Psoas muscle (tissue), 8 donors: ENCODE measurements around the gene SPATA18. TPM values are rescaled to one million over a fixed set of nuclear protein-coding genes. Genes with fewer than 3 reads are reported as not detected.

Experiments
- ATAC-seq, 4 donors: fragments of 200-7000 bp; cut with Tn5 transposase; one replicate each; pipeline ENCODE4 v1.9.1; 2020; ENCODE audit warnings: moderate library complexity in 3 of 4, mild to moderate bottlenecking in 2 of 4
- DNase-seq, 2 donors: peaks; one replicate each; pipeline ENCODE4 v3.0.0-alpha.2; 2020
- H3K27ac ChIP-seq: fragments of 200-600 bp; one replicate; pipeline ENCODE4 v1.8.0; 2022
- H3K27me3 ChIP-seq, 3 donors: fragments of 200-600 bp in 1 of 3; one replicate each; pipeline versions ENCODE4 v1.6.1 to v1.8.0; 2013 to 2022; ENCODE audit warnings: low read length in 2 of 3, mild to moderate bottlenecking in 2 of 3, moderate library complexity in 1 of 3; ENCODE audit not compliant: insufficient read depth in 3 of 3
- H3K36me3 ChIP-seq, 2 donors: fragments of 200-600 bp in 1 of 2; one replicate each; pipeline versions ENCODE4 v1.6.1 to v1.8.0; 2013 to 2022; ENCODE audit warnings: low read depth in 1 of 2, mild to moderate bottlenecking in 1 of 2, moderate library complexity in 1 of 2; ENCODE audit not compliant: insufficient read depth in 1 of 2
- H3K4me1 ChIP-seq: fragments of 200-600 bp; one replicate; pipeline ENCODE4 v1.8.0; 2022
- H3K4me3 ChIP-seq: fragments of 200-600 bp; one replicate; pipeline ENCODE4 v1.8.0; 2022; ENCODE audit warnings: mild to moderate bottlenecking
- H3K9me3 ChIP-seq: fragments of 200-600 bp; one replicate; pipeline ENCODE4 v1.8.0; 2022
- CTCF ChIP-seq: fragments of 200-600 bp; IDR thresholded peaks from one replicate; pipeline ENCODE4 v1.8.0; 2022; ENCODE audit warnings: antibody characterized with exemption
- WGBS, 3 donors: extraction: QIAGEN DNeasy Blood & Tissue Kit; methylation state at CpG; one replicate each; pipeline versions ENCODE4 v1.1.6 to v1.1.7; 2013; 5-methylcytosine and 5-hydroxymethylcytosine counted together
- intact Hi-C, 2 donors: fragments of 100-400 bp; cut with DNase I; formaldehyde crosslinking; loops; one replicate each; pipeline versions ENCODE4 v1.11.0 to v1.14.2; 2022
- polyA plus RNA-seq, 3 donors: library from polyadenylated mRNA; stranded (reverse); fragments of 200-250 nt; gene quantifications; one replicate each; pipeline ENCODE4 v1.2.3, GENCODE V29; 2013
- total RNA-seq, 4 donors: library from RNA; stranded (reverse); fragmentation: NEBNext Ultra II Directional in 2 of 4; extraction: Animal tissue kit (Norgen Biotek cat#: 25700) in 2 of 4; gene quantifications; one replicate each; pipeline versions ENCODE4 v1.2.1 to v1.2.4, GENCODE V29; 2021 to 2023
- donor health status: healthy with polysubstance abuse.
- donor health status: DM: no; HTN: no; CAD: no; lungs with moderate emphysema.
- donor health status: Bipolar disorder and iron deficiency.
- donor health status: healthy.
- donor health status: DM: yes; HTN: yes; CAD: no.
- donor health status: DM: no; HTN: no; CAD: no.
- donor health status: DM: no; HTN: no; CAD: no.
- donor health status: DM: yes; HTN: yes; CAD: no.

Gene SPATA18
- total and polyA plus RNA-seq, 7 donors = 0.14 to 2.5 (median 0.88) TPM

- 94 to 96% (median 94%) methylated on average over 1 of the region's 1 CpG for WGBS, 3 donors
- no peak for TF ChIP-seq CTCF
These were observed 47.5 kb downstream of the SPATA18 start for GRCh38 chr4:52098618-52099017.

GRCh38 chr4:52099860-52100461 is 48.9 kb downstream of the SPATA18 start:
- DNase-seq (no peak), ATAC-seq (peak in 1 of 4 donors; percentile 52)
- Histone ChIP-seq H3K9me3 (no peaks in the 10 kb centered on the region), H3K4me3 (no peak overlapping the region), H3K4me1 (no peaks in the 10 kb centered on the region), H3K27ac (no peak overlapping the region), H3K27me3 (no peaks in the 10 kb centered on the region), H3K36me3 (no peaks in the 10 kb centered on the region)
- TF ChIP-seq CTCF = no peak
- WGBS, 3 donors = 16 to 49% (median 33%) methylated on average over 2 of the region's 2 CpGs
- intact Hi-C loops = no loop called here

More at GRCh38 chr4:52098618-52099017, 47.5 kb downstream of the SPATA18 start:
- H3K4me3 ChIP-seq = no peak overlapping the region
- no peak for ATAC-seq
- H3K27ac ChIP-seq = no peak overlapping the region
- intact Hi-C loops = no loop called here
- H3K27me3 ChIP-seq = no peaks in the 10 kb centered on the region
- H3K4me1 ChIP-seq = no peaks in the 10 kb centered on the region
- DNase-seq = no peak
- H3K36me3 ChIP-seq = no peaks in the 10 kb centered on the region
- H3K9me3 ChIP-seq = no peaks in the 10 kb centered on the region

- Histone ChIP-seq H3K4me1 (peaks cover 12% of the 10 kb centered on the region), H3K27ac (no peak overlapping the region), H3K4me3 (no peak overlapping the region), H3K36me3 (no peaks in the 10 kb centered on the region), H3K27me3 (no peaks in the 10 kb centered on the region), H3K9me3 (no peaks in the 10 kb centered on the region)
- intact Hi-C loops = no loop called here
- no peak for TF ChIP-seq CTCF
- ATAC-seq (no peak), DNase-seq (no peak)
These were observed 51.5 kb downstream of the SPATA18 start for GRCh38 chr4:52102587-52102986.

- no peak overlapping the region for H3K27ac ChIP-seq
- DNase-seq (no peak), ATAC-seq (no peak)
- 33 to 63% (median 39%) methylated on average over 1 of the region's 1 CpG for WGBS, 3 donors
- intact Hi-C loops = no loop called here
- no peaks in the 10 kb centered on the region for H3K36me3 ChIP-seq
- H3K4me1 ChIP-seq = peaks cover 12% of the 10 kb centered on the region
- TF ChIP-seq CTCF = peak; percentile 33
- H3K4me3 ChIP-seq = no peak overlapping the region
- H3K9me3 ChIP-seq = no peaks in the 10 kb centered on the region
- no peaks in the 10 kb centered on the region for H3K27me3 ChIP-seq
These were observed 52.2 kb downstream of the SPATA18 start for GRCh38 chr4:52103319-52103718.

GRCh38 chr4:52105276-52105675 is 54.2 kb downstream of the SPATA18 start:
- WGBS, 3 donors = 90 to 95% (median 94%) methylated on average over 5 of the region's 5 CpGs
- ATAC-seq = no peak

More at GRCh38 chr4:52105276-52105675, 54.2 kb downstream of the SPATA18 start:
- Histone ChIP-seq H3K4me1 (peaks cover 12% of the 10 kb centered on the region), H3K27ac (no peak overlapping the region), H3K9me3 (no peaks in the 10 kb centered on the region), H3K36me3 (no peaks in the 10 kb centered on the region), H3K27me3 (no peaks in the 10 kb centered on the region), H3K4me3 (no peak overlapping the region)
- no peak for DNase-seq
- intact Hi-C loops = no loop called here
- TF ChIP-seq CTCF = no peak
